Choroid plexus epithelial cell (primary cell): ENCODE data around the gene PLEKHM2.

Experiments used
- DNase-seq: peaks from one replicate; pipeline ENCODE4 v3.0.0-alpha.2; 2010; ENCODE audit warnings: low read depth
- H3K4me3 ChIP-seq: 2 replicates; pipeline ENCODE4 v1.5.1; 2011; ENCODE audit warnings: low read depth, mild to moderate bottlenecking, control low read depth, low read length, moderate library complexity
- CTCF ChIP-seq: conservative IDR thresholded peaks from 2 replicates; pipeline ENCODE4 v1.5.1; 2011; ENCODE audit warnings: low read depth, mild to moderate bottlenecking, control low read depth, inconsistent platforms, low read length, moderate library complexity

The PLEKHM2 gene

GRCh38 chr1:15684042-15684461 lies at the start of gene PLEKHM2:
Gene PLEKHM2 (plus strand): TSS chr1:15684320. CDS start chr1:15684559, 239 bp downstream.
- peak within 1 kb of the TSS; percentile 83 for H3K4me3 ChIP-seq
- DNase-seq = peak; percentile 45
- no peak for TF ChIP-seq CTCF

- DNase-seq = no peak
- H3K4me3 ChIP-seq = no peak overlapping the region
- TF ChIP-seq CTCF = no peak
These were observed 47.7 kb upstream of the PLEKHM2 start for GRCh38 chr1:15636436-15636835.

- TF ChIP-seq CTCF = no peak
- no peak overlapping the region for H3K4me3 ChIP-seq
- no peak for DNase-seq
These were observed 46.3 kb upstream of the PLEKHM2 start for GRCh38 chr1:15637826-15638225.

- DNase-seq = no peak
- H3K4me3 ChIP-seq = no peak overlapping the region
- TF ChIP-seq CTCF = no peak
These were observed 44.9 kb upstream of the PLEKHM2 start for GRCh38 chr1:15639262-15639661.

GRCh38 chr1:15639931-15640330 lies 44.2 kb upstream of the PLEKHM2 start:
- no peak overlapping the region for H3K4me3 ChIP-seq
- no peak for TF ChIP-seq CTCF

GRCh38 chr1:15640667-15641066 lies 43.5 kb upstream of the PLEKHM2 start:
- no peak for TF ChIP-seq CTCF
- DNase-seq = no peak
- no peak overlapping the region for H3K4me3 ChIP-seq

More at GRCh38 chr1:15639931-15640330, 44.2 kb upstream of the PLEKHM2 start:
- DNase-seq = no peak

GRCh38 chr1:15649937-15650336 lies 34.2 kb upstream of the PLEKHM2 start:
- H3K4me3 ChIP-seq = no peak overlapping the region
- no peak for TF ChIP-seq CTCF
- DNase-seq = no peak
